ENCODE data around the gene NHSL2. TPM values are rescaled to one million over a fixed set of nuclear protein-coding genes. Genes with fewer than 3 reads are reported as not detected.

The NHSL2 gene
- total and polyA plus RNA-seq, 2 of the 13 experiments (the other 11 are each of a cell fraction or from before 2014, with no cell fraction given), result not detected

DNA sequence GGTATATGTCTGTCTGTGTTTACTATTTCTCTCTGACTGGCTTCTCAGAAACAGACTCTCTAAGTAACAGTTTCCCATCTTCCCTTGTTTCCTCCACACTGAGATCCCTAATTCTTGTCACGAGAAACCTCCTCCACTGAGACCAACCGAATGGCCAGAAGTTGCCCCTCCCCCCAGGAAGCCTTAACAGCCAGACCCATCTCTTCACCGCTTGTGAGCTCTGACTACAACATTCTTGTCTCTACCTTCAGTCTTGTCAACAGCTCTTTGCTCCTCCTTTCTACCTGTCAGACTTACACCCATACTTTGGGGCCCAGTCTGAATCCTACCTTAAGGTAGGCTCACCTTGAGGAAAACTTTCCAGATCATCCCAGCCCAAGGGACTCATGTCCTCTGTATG is 90.8 kb downstream of the NHSL2 start:
- POLR2A ChIA-PET, result no interaction called here
- WGBS (ENCODE audit: low lambda C conversion rate), result 0% methylated on average over 3 of the region's 3 CpGs
- H4K20me1 ChIP-seq (ENCODE audit: insufficient read depth, low read length), result no peaks in the 10 kb centered on the region
- no peak overlapping the region for H3K4me2 ChIP-seq (ENCODE audit: low read depth, low read length)
- ATAC-seq (no peak), FAIRE-seq (no peak), DNase-seq (ENCODE audit: low spot score) (no peak)
- no peaks in the 10 kb centered on the region for H3K79me2 ChIP-seq (ENCODE audit: insufficient read depth, low read length)
- H2AFZ ChIP-seq (ENCODE audit: low read length), result no peak overlapping the region
- H3K27me3 ChIP-seq (ENCODE audit: control insufficient read depth in 1 of 2, insufficient read depth in 2 of 2, low read length in 2 of 2), result peaks cover 0 to 1% of the 10 kb centered on the region in 2 experiments; a peak in 1 of 5 replicates
- CTCF ChIA-PET (ENCODE audit: low intra/inter-chr PET ratio, low total read pairs), result no interaction called here
- H3K4me1 ChIP-seq (ENCODE audit: insufficient read depth, low read length), result no peaks in the 10 kb centered on the region
- in situ Hi-C loops (cut with HindIII; ENCODE audit: extremely low pct_ligation_motif_present, low pct_unique_long_range_greater_than_20kb), result no loop called here
- H3K27ac ChIP-seq (ENCODE audit: extremely low read length, insufficient read depth, low read length), result no peak overlapping the region
- no peaks in the 10 kb centered on the region for H3K9me3 ChIP-seq (ENCODE audit: low read length)
- intact Hi-C loops (cut with micrococcal nuclease; ENCODE audit: unreplicated experiment), result no loop called here
- H3K36me3 ChIP-seq (replicated peaks in 1 of 2; ENCODE audit: control insufficient read depth in 1 of 2, insufficient read depth in 2 of 2, low read length in 2 of 2), result no peaks in the 10 kb centered on the region
- TF ChIP-seq ATF2 (CRISPR knock-in tag; IDR thresholded peaks at IDR 0.05), result no peak
- no peak for TF ChIP-seq RCOR2 (CRISPR knock-in tag; IDR thresholded peaks at IDR 0.05)
- TF ChIP-seq RAD51 (IDR thresholded peaks at IDR 0.05; ENCODE audit: borderline replicate concordance), result no peak
- TF ChIP-seq YEATS4 (CRISPR knock-in tag; IDR thresholded peaks at IDR 0.05; ENCODE audit: borderline replicate concordance), result no peak
- no peak for TF ChIP-seq SP5 (CRISPR knock-in tag; IDR thresholded peaks at IDR 0.05; ENCODE audit: borderline replicate concordance, low read depth)
- TF ChIP-seq ATAD3A (CRISPR knock-in tag; IDR thresholded peaks at IDR 0.05), result no peak
- TF ChIP-seq ZNF766 (CRISPR knock-in tag; IDR thresholded peaks at IDR 0.05; ENCODE audit: borderline replicate concordance), result no peak
- TF ChIP-seq ZBED4 (CRISPR knock-in tag; IDR thresholded peaks at IDR 0.05; ENCODE audit: borderline replicate concordance), result no peak
- no peak overlapping the region for H3K4me3 ChIP-seq (replicated peaks in 1 of 3; ENCODE audit: insufficient read depth in 1 of 3, low read depth in 2 of 3, low read length in 3 of 3)
- no TSS peak for BruUV-seq (replicated peaks)
- H3K9ac ChIP-seq (ENCODE audit: insufficient read depth, low read depth, low read length), result no peak overlapping the region

All from HepG2 (cell line).